Measurements from ENCODE around the gene MSANTD7.
"Not testable (repeated sequence)": the region's sequence is repeated elsewhere in the genome, so short reads cannot be mapped to it uniquely, and the experiment has no call there.

- not testable (repeated sequence) for TF ChIP-seq CTCF, POLR2A (IDR thresholded peaks at IDR 0.05)
Measured at GRCh38 chr10:14816717-14817116, 21.4 kb upstream of the MSANTD7 start.

All from adrenal gland (tissue), 5 donors.